Psoas muscle (tissue), 8 donors: ENCODE measurements around the gene FLYWCH1. TPM values are rescaled to one million over a fixed set of nuclear protein-coding genes. Genes with fewer than 3 reads are reported as not detected.

ENCODE experiments used
- ATAC-seq, 4 donors: fragments of 200-7000 bp; cut with Tn5 transposase; one replicate each; pipeline ENCODE4 v1.9.1; 2020; ENCODE audit warnings: moderate library complexity in 3 of 4, mild to moderate bottlenecking in 2 of 4
- DNase-seq, 2 donors: peaks; one replicate each; pipeline ENCODE4 v3.0.0-alpha.2; 2020
- H3K27ac ChIP-seq: fragments of 200-600 bp; one replicate; pipeline ENCODE4 v1.8.0; 2022
- H3K27me3 ChIP-seq, 3 donors: fragments of 200-600 bp in 1 of 3; one replicate each; pipeline versions ENCODE4 v1.6.1 to v1.8.0; 2013 to 2022; ENCODE audit warnings: low read length in 2 of 3, mild to moderate bottlenecking in 2 of 3, moderate library complexity in 1 of 3; ENCODE audit not compliant: insufficient read depth in 3 of 3
- H3K36me3 ChIP-seq, 2 donors: fragments of 200-600 bp in 1 of 2; one replicate each; pipeline versions ENCODE4 v1.6.1 to v1.8.0; 2013 to 2022; ENCODE audit warnings: low read depth in 1 of 2, mild to moderate bottlenecking in 1 of 2, moderate library complexity in 1 of 2; ENCODE audit not compliant: insufficient read depth in 1 of 2
- H3K4me1 ChIP-seq: fragments of 200-600 bp; one replicate; pipeline ENCODE4 v1.8.0; 2022
- H3K4me3 ChIP-seq: fragments of 200-600 bp; one replicate; pipeline ENCODE4 v1.8.0; 2022; ENCODE audit warnings: mild to moderate bottlenecking
- H3K9me3 ChIP-seq: fragments of 200-600 bp; one replicate; pipeline ENCODE4 v1.8.0; 2022
- CTCF ChIP-seq: fragments of 200-600 bp; IDR thresholded peaks from one replicate; pipeline ENCODE4 v1.8.0; 2022; ENCODE audit warnings: antibody characterized with exemption
- WGBS, 3 donors: extraction: QIAGEN DNeasy Blood & Tissue Kit; methylation state at CpG; one replicate each; pipeline versions ENCODE4 v1.1.6 to v1.1.7; 2013; 5-methylcytosine and 5-hydroxymethylcytosine counted together
- intact Hi-C, 2 donors: fragments of 100-400 bp; cut with DNase I; formaldehyde crosslinking; loops; one replicate each; pipeline versions ENCODE4 v1.11.0 to v1.14.2; 2022
- polyA plus RNA-seq, 3 donors: library from polyadenylated mRNA; stranded (reverse); fragments of 200-250 nt; gene quantifications; one replicate each; pipeline ENCODE4 v1.2.3, GENCODE V29; 2013
- total RNA-seq, 4 donors: library from RNA; stranded (reverse); fragmentation: NEBNext Ultra II Directional in 2 of 4; extraction: Animal tissue kit (Norgen Biotek cat#: 25700) in 2 of 4; gene quantifications; one replicate each; pipeline versions ENCODE4 v1.2.1 to v1.2.4, GENCODE V29; 2021 to 2023
- donor health status: healthy with polysubstance abuse.
- donor health status: DM: no; HTN: no; CAD: no; lungs with moderate emphysema.
- donor health status: Bipolar disorder and iron deficiency.
- donor health status: healthy.
- donor health status: DM: yes; HTN: yes; CAD: no.
- donor health status: DM: no; HTN: no; CAD: no.
- donor health status: DM: no; HTN: no; CAD: no.
- donor health status: DM: yes; HTN: yes; CAD: no.

The FLYWCH1 gene
- total and polyA plus RNA-seq, 7 donors: 21.2 to 65.2 (median 38.2) TPM

- ATAC-seq (no peak), DNase-seq (no peak)
- 85 to 89% (median 88%) methylated on average over 5 of the region's 5 CpGs for WGBS, 3 donors
- Histone ChIP-seq H3K9me3 (no peaks in the 10 kb centered on the region), H3K36me3 (no peaks in the 10 kb centered on the region), H3K4me1 (peaks cover 28% of the 10 kb centered on the region), H3K4me3 (no peak overlapping the region), H3K27me3 (peaks cover 0 to 6% (median 0%) of the 10 kb centered on the region in 3 donors), H3K27ac (no peak overlapping the region)
- intact Hi-C loops: no loop called here
- TF ChIP-seq CTCF: no peak
Measured at GRCh38 chr16:2982402-2982801, 70.7 kb downstream of the FLYWCH1 start.

- peak overlapping the region; percentile 24 for H3K27ac ChIP-seq
- H3K36me3 ChIP-seq: no peaks in the 10 kb centered on the region
- H3K4me1 ChIP-seq: peaks cover 28% of the 10 kb centered on the region
- 9 to 14% (median 10%) methylated on average over 29 to 42 of the region's 42 CpGs for WGBS, 3 donors
- H3K27me3 ChIP-seq: peaks cover 0 to 6% (median 0%) of the 10 kb centered on the region in 3 donors
- peak overlapping the region; percentile 37 for H3K4me3 ChIP-seq
- H3K9me3 ChIP-seq: no peaks in the 10 kb centered on the region
- TF ChIP-seq CTCF: peak; percentile 90
- DNase-seq (peak; percentile 84 to 90), ATAC-seq (peak; percentile 67 to 73 (median 69))
- intact Hi-C loops: no loop called here
Measured at GRCh38 chr16:2983706-2984136, 72.0 kb downstream of the FLYWCH1 start.

- DNase-seq: peak in 1 of 2 donors; percentile 75
- 22 to 33% (median 32%) methylated on average over 9 of the region's 9 CpGs for WGBS, 3 donors
- ATAC-seq: peak; percentile 53 to 70 (median 65)
- intact Hi-C loops: no loop called here
- TF ChIP-seq CTCF: no peak
- Histone ChIP-seq H3K27ac (peak overlapping the region; percentile 74), H3K4me3 (no peak overlapping the region), H3K27me3 (no peaks in the 10 kb centered on the region), H3K4me1 (peaks cover 28% of the 10 kb centered on the region), H3K9me3 (no peaks in the 10 kb centered on the region), H3K36me3 (no peaks in the 10 kb centered on the region)
Measured at GRCh38 chr16:2985462-2985861, 73.7 kb downstream of the FLYWCH1 start.

GRCh38 chr16:2985893-2986355 lies 74.2 kb downstream of the FLYWCH1 start:
- peak; percentile 55 to 80 (median 78) for ATAC-seq
- peaks cover 28% of the 10 kb centered on the region for H3K4me1 ChIP-seq
- no peak overlapping the region for H3K4me3 ChIP-seq

More at GRCh38 chr16:2985893-2986355, 74.2 kb downstream of the FLYWCH1 start:
- peak in 1 of 2 donors; percentile 77 for DNase-seq
- Histone ChIP-seq H3K9me3 (no peaks in the 10 kb centered on the region), H3K27ac (peak overlapping the region; percentile 74), H3K27me3 (no peaks in the 10 kb centered on the region), H3K36me3 (no peaks in the 10 kb centered on the region)
- TF ChIP-seq CTCF: no peak
- intact Hi-C loops: no loop called here
- 25 to 36% (median 33%) methylated on average over 12 to 15 of the region's 15 CpGs for WGBS, 3 donors
